Suprapubic skin (tissue), 4 donors: ENCODE measurements around the gene SLC34A1.

Experiments used
- EP300 ChIP-seq: sonication (generic); formaldehyde crosslinking; IDR thresholded peaks from one replicate; pipeline ENCODE4 v1.6.1; 2017; ENCODE audit warnings: antibody characterized with exemption
- POLR2A ChIP-seq, 2 donors: fragments of 450-650 bp; IDR thresholded peaks; one replicate each; pipeline ENCODE4 v1.6.1; 2017; ENCODE audit warnings: antibody characterized with exemption in 2 of 2, mild to moderate bottlenecking in 2 of 2, moderate library complexity in 2 of 2
- POLR2AphosphoS5 ChIP-seq, 3 donors: sonication (generic); formaldehyde crosslinking; IDR thresholded peaks; one replicate each; pipeline ENCODE4 v1.6.1; 2017; ENCODE audit warnings: antibody characterized with exemption in 3 of 3
- TF ChIP-seq, protein P1 (sequence below), 2 donors: fragments of 200-600 bp in 1 of 2; fragments of 450-650 bp in 1 of 2; sonication (generic) in 1 of 2; IDR thresholded peaks; one replicate each; pipeline ENCODE4 v1.5.1; 2016 to 2019; ENCODE audit warnings: antibody characterized with exemption in 2 of 2, mild to moderate bottlenecking in 1 of 2, moderate library complexity in 1 of 2

DNA sequence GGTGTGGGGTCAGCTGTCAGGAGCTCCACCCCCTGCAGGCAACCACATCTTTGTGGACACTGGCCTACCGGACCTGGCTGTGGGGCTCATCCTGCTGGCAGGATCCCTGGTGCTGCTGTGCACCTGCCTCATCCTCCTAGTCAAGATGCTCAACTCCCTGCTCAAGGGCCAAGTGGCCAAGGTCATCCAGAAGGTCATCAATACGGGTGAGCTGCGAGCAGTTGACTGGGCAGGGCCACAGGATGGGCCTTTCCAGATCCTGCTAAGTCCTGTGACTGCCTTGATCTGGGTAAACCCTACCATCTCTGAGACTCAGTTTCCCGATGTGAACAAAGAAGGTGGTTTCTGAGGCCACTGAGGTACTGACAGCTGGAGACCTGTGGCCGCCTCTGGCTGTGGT is 9.8 kb downstream of the SLC34A1 start:
- TF ChIP-seq, protein P1, sequence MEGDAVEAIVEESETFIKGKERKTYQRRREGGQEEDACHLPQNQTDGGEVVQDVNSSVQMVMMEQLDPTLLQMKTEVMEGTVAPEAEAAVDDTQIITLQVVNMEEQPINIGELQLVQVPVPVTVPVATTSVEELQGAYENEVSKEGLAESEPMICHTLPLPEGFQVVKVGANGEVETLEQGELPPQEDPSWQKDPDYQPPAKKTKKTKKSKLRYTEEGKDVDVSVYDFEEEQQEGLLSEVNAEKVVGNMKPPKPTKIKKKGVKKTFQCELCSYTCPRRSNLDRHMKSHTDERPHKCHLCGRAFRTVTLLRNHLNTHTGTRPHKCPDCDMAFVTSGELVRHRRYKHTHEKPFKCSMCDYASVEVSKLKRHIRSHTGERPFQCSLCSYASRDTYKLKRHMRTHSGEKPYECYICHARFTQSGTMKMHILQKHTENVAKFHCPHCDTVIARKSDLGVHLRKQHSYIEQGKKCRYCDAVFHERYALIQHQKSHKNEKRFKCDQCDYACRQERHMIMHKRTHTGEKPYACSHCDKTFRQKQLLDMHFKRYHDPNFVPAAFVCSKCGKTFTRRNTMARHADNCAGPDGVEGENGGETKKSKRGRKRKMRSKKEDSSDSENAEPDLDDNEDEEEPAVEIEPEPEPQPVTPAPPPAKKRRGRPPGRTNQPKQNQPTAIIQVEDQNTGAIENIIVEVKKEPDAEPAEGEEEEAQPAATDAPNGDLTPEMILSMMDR (IDR thresholded peaks at IDR 0.05): no peak
- TF ChIP-seq EP300: no peak
- no peak for TF ChIP-seq POLR2A (IDR thresholded peaks at IDR 0.05)
- no peak for TF ChIP-seq POLR2AphosphoS5 (IDR thresholded peaks at IDR 0.05)
